ENCODE measurements around the gene CFAP46.
"Not testable (repeated sequence)": the region's sequence is repeated elsewhere in the genome, so short reads cannot be mapped to it uniquely, and the experiment has no call there.

The CFAP46 gene

GRCh38 chr10:132825783-132826523 is 116.4 kb downstream of the CFAP46 start:
- peaks cover 4 to 11% of the 10 kb centered on the region in 2 donors for H3K9me3 ChIP-seq (replicated peaks in 1 of 2; ENCODE audit: control insufficient read depth in 2 of 2, insufficient read depth in 1 of 2, low read depth in 1 of 2, low read length in 2 of 2)
- peak overlapping the region; percentile 71 for H3K18ac ChIP-seq (ENCODE audit: low read length)
- H3K4me3 ChIP-seq (ENCODE audit: low read length in 2 of 2), result peak overlapping the region in 1 of 2 donors; percentile 62
- H3K36me3 ChIP-seq (replicated peaks in 1 of 2; ENCODE audit: control insufficient read depth in 2 of 2, insufficient read depth in 2 of 2, low read length in 2 of 2); H3K9ac ChIP-seq (ENCODE audit: low read depth, low read length, poor library complexity); H3K4me2 ChIP-seq (ENCODE audit: insufficient read depth, low read length, poor library complexity, severe bottlenecking); H3K14ac ChIP-seq (ENCODE audit: low read length); H3K27me3 ChIP-seq (ENCODE audit: control insufficient read depth in 3 of 3, insufficient read depth in 3 of 3, low read depth in 1 of 3, low read length in 3 of 3); H3K4me1 ChIP-seq (ENCODE audit: control insufficient read depth in 2 of 2, insufficient read depth in 1 of 2, low read depth in 1 of 2, low read length in 2 of 2); H2BK120ac ChIP-seq (ENCODE audit: low read depth, low read length); H2AFZ ChIP-seq (ENCODE audit: low read length); H3K23ac ChIP-seq (ENCODE audit: low read depth, low read length, poor library complexity); H2AK5ac ChIP-seq (ENCODE audit: low read depth, low read length); H4K91ac ChIP-seq (ENCODE audit: low read depth, low read length, poor library complexity); H2BK15ac ChIP-seq (ENCODE audit: low read length); DNase-seq (ENCODE audit: low spot score); H3K27ac ChIP-seq (replicated peaks; ENCODE audit: low read length); H2BK5ac ChIP-seq (ENCODE audit: low read length); H3K4ac ChIP-seq (ENCODE audit: low read length); H3K79me1 ChIP-seq (ENCODE audit: low read depth, low read length); H4K8ac ChIP-seq (ENCODE audit: low read depth, low read length): not testable (repeated sequence)
- H2BK12ac ChIP-seq (ENCODE audit: low read length), result peak overlapping the region; percentile 94
- no CpG with 5 or more reads among the region's 34 CpGs for WGBS, 2 donors (ENCODE audit: extremely low coverage in 2 of 2, insufficient read length in 2 of 2, insufficient replicate concordance in 1 of 2)

- Histone ChIP-seq H3K4me2 (ENCODE audit: insufficient read depth, low read length, poor library complexity, severe bottlenecking) (no peak overlapping the region), H2BK12ac (ENCODE audit: low read length) (no peak overlapping the region), H3K4ac (ENCODE audit: low read length) (no peak overlapping the region), H3K36me3 (replicated peaks in 1 of 2; ENCODE audit: control insufficient read depth in 2 of 2, insufficient read depth in 2 of 2, low read length in 2 of 2) (no peaks in the 10 kb centered on the region), H3K18ac (ENCODE audit: low read length) (no peak overlapping the region), H3K4me1 (ENCODE audit: control insufficient read depth in 2 of 2, insufficient read depth in 1 of 2, low read depth in 1 of 2, low read length in 2 of 2) (no peaks in the 10 kb centered on the region), H2BK15ac (ENCODE audit: low read length) (no peak overlapping the region), H2AK5ac (ENCODE audit: low read depth, low read length) (no peak overlapping the region), H4K8ac (ENCODE audit: low read depth, low read length) (no peak overlapping the region), H2AFZ (ENCODE audit: low read length) (no peak overlapping the region), H2BK5ac (ENCODE audit: low read length) (no peak overlapping the region), H3K23ac (ENCODE audit: low read depth, low read length, poor library complexity) (no peak overlapping the region), H3K27ac (replicated peaks; ENCODE audit: low read length) (no peak overlapping the region), H3K14ac (ENCODE audit: low read length) (no peak overlapping the region), H3K27me3 (ENCODE audit: control insufficient read depth in 3 of 3, insufficient read depth in 3 of 3, low read depth in 1 of 3, low read length in 3 of 3) (peaks cover 0 to 3% (median 0%) of the 10 kb centered on the region in 3 experiments), H3K9me3 (replicated peaks in 1 of 2; ENCODE audit: control insufficient read depth in 2 of 2, insufficient read depth in 1 of 2, low read depth in 1 of 2, low read length in 2 of 2) (peaks cover 1 to 11% of the 10 kb centered on the region in 2 donors), H3K4me3 (ENCODE audit: low read length in 2 of 2) (no peak overlapping the region), H4K91ac (ENCODE audit: low read depth, low read length, poor library complexity) (no peak overlapping the region), H3K9ac (ENCODE audit: low read depth, low read length, poor library complexity) (no peak overlapping the region), H3K79me1 (ENCODE audit: low read depth, low read length) (peaks cover 2% of the 10 kb centered on the region), H2BK120ac (ENCODE audit: low read depth, low read length) (no peak overlapping the region)
- WGBS, 2 donors (ENCODE audit: extremely low coverage in 2 of 2, insufficient read length in 2 of 2, insufficient replicate concordance in 1 of 2), result no CpG with 5 or more reads among the region's 13 CpGs
- no peak for DNase-seq (ENCODE audit: low spot score)
Observed at GRCh38 chr10:132820056-132820455, 122.3 kb downstream of the CFAP46 start.

GRCh38 chr10:132817701-132818211 is 124.6 kb downstream of the CFAP46 start:
- Histone ChIP-seq H3K9ac (ENCODE audit: low read depth, low read length, poor library complexity) (peak overlapping the region; percentile 44), H2BK5ac (ENCODE audit: low read length) (no peak overlapping the region), H3K9me3 (replicated peaks in 1 of 2; ENCODE audit: control insufficient read depth in 2 of 2, insufficient read depth in 1 of 2, low read depth in 1 of 2, low read length in 2 of 2) (peaks cover 0 to 10% of the 10 kb centered on the region in 2 donors), H3K14ac (ENCODE audit: low read length) (peak overlapping the region; percentile 75), H3K27me3 (ENCODE audit: control insufficient read depth in 3 of 3, insufficient read depth in 3 of 3, low read depth in 1 of 3, low read length in 3 of 3) (peaks cover 0 to 3% (median 0%) of the 10 kb centered on the region in 3 experiments), H3K18ac (ENCODE audit: low read length) (peak overlapping the region; percentile 80), H4K91ac (ENCODE audit: low read depth, low read length, poor library complexity) (no peak overlapping the region), H2BK120ac (ENCODE audit: low read depth, low read length) (no peak overlapping the region), H3K36me3 (replicated peaks in 1 of 2; ENCODE audit: control insufficient read depth in 2 of 2, insufficient read depth in 2 of 2, low read length in 2 of 2) (no peaks in the 10 kb centered on the region), H3K4ac (ENCODE audit: low read length) (no peak overlapping the region), H2AFZ (ENCODE audit: low read length) (no peak overlapping the region), H3K79me1 (ENCODE audit: low read depth, low read length) (peaks cover 3% of the 10 kb centered on the region), H4K8ac (ENCODE audit: low read depth, low read length) (no peak overlapping the region), H3K4me2 (ENCODE audit: insufficient read depth, low read length, poor library complexity, severe bottlenecking) (no peak overlapping the region), H2BK15ac (ENCODE audit: low read length) (no peak overlapping the region), H2AK5ac (ENCODE audit: low read depth, low read length) (peak overlapping the region; percentile 5), H3K4me1 (ENCODE audit: control insufficient read depth in 2 of 2, insufficient read depth in 1 of 2, low read depth in 1 of 2, low read length in 2 of 2) (no peaks in the 10 kb centered on the region), H3K23ac (ENCODE audit: low read depth, low read length, poor library complexity) (no peak overlapping the region), H3K4me3 (ENCODE audit: low read length in 2 of 2) (no peak overlapping the region), H3K27ac (replicated peaks; ENCODE audit: low read length) (no peak overlapping the region), H2BK12ac (ENCODE audit: low read length) (peak overlapping the region; percentile 16)
- DNase-seq (ENCODE audit: low spot score), result no peak
- no CpG with 5 or more reads among the region's 29 CpGs for WGBS, 2 donors (ENCODE audit: extremely low coverage in 2 of 2, insufficient read length in 2 of 2, insufficient replicate concordance in 1 of 2)

GRCh38 chr10:132816718-132817117 is 125.7 kb downstream of the CFAP46 start:
- Histone ChIP-seq H3K14ac (ENCODE audit: low read length) (no peak overlapping the region), H4K91ac (ENCODE audit: low read depth, low read length, poor library complexity) (no peak overlapping the region), H3K36me3 (replicated peaks in 1 of 2; ENCODE audit: control insufficient read depth in 2 of 2, insufficient read depth in 2 of 2, low read length in 2 of 2) (no peaks in the 10 kb centered on the region), H3K79me1 (ENCODE audit: low read depth, low read length) (peaks cover 3% of the 10 kb centered on the region), H3K18ac (ENCODE audit: low read length) (no peak overlapping the region), H3K4me3 (ENCODE audit: low read length in 2 of 2) (no peak overlapping the region), H2BK15ac (ENCODE audit: low read length) (no peak overlapping the region), H3K4me1 (ENCODE audit: control insufficient read depth in 2 of 2, insufficient read depth in 1 of 2, low read depth in 1 of 2, low read length in 2 of 2) (no peaks in the 10 kb centered on the region), H2AFZ (ENCODE audit: low read length) (no peak overlapping the region), H3K9me3 (replicated peaks in 1 of 2; ENCODE audit: control insufficient read depth in 2 of 2, insufficient read depth in 1 of 2, low read depth in 1 of 2, low read length in 2 of 2) (peaks cover 0 to 10% of the 10 kb centered on the region in 2 donors), H3K4me2 (ENCODE audit: insufficient read depth, low read length, poor library complexity, severe bottlenecking) (no peak overlapping the region), H2BK5ac (ENCODE audit: low read length) (no peak overlapping the region), H3K9ac (ENCODE audit: low read depth, low read length, poor library complexity) (no peak overlapping the region), H4K8ac (ENCODE audit: low read depth, low read length) (no peak overlapping the region), H3K27me3 (ENCODE audit: control insufficient read depth in 3 of 3, insufficient read depth in 3 of 3, low read depth in 1 of 3, low read length in 3 of 3) (peaks cover 0 to 3% (median 0%) of the 10 kb centered on the region in 3 experiments), H2AK5ac (ENCODE audit: low read depth, low read length) (no peak overlapping the region), H3K4ac (ENCODE audit: low read length) (no peak overlapping the region), H3K27ac (replicated peaks; ENCODE audit: low read length) (no peak overlapping the region), H2BK120ac (ENCODE audit: low read depth, low read length) (no peak overlapping the region), H3K23ac (ENCODE audit: low read depth, low read length, poor library complexity) (no peak overlapping the region), H2BK12ac (ENCODE audit: low read length) (no peak overlapping the region)
- no CpG with 5 or more reads among the region's 12 CpGs for WGBS, 2 donors (ENCODE audit: extremely low coverage in 2 of 2, insufficient read length in 2 of 2, insufficient replicate concordance in 1 of 2)
- no peak for DNase-seq (ENCODE audit: low spot score)

Data from neuronal stem cell (in vitro differentiated cells).